HG02973 (cell line): ENCODE data around the gene BTBD10.
"Not testable (repeated sequence)": the region's sequence is repeated elsewhere in the genome, so short reads cannot be mapped to it uniquely, and the experiment has no call there.

Experiments used
- ATAC-seq: cut with Tn5 transposase; IDR thresholded peaks from one replicate; pipeline ENCODE4 v1.9.1; 2021; ENCODE audit warnings: moderate library complexity; ENCODE audit not compliant: unreplicated experiment

The BTBD10 gene

DNA sequence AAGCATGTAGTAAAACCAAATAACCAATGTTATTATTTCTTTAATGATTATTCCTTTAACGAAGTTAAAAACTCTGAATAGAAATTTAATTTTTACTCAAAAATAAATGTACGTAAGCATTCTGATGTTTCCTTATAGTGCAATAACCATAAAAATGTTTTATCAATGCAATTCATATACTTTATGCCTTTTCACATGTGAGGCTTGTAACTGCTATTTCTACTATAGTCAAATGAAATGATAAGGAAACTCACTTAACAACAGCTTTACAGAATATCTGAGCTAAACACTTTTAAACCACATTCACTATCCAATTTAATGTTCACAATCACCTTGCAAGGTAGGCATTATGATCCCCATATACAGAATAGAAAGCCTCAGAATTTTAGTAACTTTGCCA is 17.4 kb downstream of the BTBD10 start:
- no peak for ATAC-seq

DNA sequence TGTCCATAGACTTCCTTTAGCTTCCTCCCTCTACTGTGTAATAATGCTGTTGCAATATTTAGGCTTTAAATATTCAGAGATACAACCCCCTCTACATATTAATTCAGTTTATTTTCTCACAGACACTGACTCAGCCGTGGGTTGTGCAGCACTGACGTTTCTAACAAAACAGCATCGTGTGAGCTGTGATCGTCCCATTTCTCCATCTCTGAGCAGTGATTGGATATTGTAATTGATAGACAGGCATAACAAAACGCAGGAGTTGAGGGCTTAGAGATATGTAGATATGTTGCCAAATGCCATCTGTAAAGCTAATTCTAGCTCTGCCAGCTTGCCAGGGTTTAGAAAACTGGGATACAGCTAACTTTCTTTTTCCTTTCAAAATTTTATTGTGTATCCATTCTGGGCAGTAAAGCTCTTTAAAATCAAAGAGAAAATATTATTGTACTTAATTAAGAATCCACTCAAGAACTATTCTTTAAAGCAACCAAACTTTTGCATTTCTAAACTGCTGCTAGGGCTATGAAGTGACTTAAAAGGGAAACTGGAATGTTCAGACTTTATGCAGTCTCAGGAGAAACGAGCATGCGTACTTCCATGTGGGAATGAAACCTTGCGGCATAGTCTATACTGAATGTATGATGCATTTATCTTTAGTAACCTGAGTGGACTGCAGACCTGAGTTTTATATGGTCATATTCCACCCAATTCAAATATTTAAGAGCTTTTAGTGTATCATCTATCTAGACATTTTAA is 22.7 kb downstream of the BTBD10 start:
- no peak for ATAC-seq

DNA sequence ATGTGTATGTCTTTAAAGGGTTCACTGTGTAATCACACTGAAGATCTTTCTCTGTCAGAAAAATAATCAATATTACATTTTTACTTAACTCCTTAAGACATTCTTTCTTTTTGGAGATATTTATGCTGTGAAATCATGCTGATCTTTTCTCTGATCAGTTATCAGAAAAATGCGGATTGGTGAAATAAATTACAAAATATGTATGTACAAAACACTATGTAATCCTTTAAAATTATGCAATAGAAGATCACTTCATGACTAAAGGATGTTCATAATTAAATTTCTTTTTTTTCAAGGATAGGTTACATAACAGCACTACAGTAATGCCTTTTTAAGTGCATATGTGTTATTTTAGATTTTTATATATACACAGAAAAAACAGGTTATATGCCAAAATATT is 24.7 kb downstream of the BTBD10 start:
- ATAC-seq = no peak

DNA sequence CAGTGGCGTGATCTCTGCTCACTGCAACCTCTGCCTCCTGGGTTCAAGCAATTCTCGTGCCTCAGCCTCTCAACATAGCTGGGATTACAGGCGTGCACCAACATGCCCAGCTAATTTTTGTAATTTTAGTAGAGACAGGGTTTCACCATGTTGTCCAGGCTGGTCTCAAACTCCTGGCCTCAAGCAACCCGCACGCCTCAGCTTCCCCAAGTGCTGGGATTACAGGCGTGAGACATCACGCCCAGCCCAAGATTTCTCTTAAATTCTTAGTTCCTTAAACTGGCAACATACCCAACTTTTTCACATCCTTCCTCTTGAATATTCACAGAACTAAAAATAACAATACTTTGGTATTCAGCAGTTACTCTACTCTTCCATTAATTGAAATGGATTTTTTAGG is 26.2 kb downstream of the BTBD10 start:
- not testable (repeated sequence) for ATAC-seq

DNA sequence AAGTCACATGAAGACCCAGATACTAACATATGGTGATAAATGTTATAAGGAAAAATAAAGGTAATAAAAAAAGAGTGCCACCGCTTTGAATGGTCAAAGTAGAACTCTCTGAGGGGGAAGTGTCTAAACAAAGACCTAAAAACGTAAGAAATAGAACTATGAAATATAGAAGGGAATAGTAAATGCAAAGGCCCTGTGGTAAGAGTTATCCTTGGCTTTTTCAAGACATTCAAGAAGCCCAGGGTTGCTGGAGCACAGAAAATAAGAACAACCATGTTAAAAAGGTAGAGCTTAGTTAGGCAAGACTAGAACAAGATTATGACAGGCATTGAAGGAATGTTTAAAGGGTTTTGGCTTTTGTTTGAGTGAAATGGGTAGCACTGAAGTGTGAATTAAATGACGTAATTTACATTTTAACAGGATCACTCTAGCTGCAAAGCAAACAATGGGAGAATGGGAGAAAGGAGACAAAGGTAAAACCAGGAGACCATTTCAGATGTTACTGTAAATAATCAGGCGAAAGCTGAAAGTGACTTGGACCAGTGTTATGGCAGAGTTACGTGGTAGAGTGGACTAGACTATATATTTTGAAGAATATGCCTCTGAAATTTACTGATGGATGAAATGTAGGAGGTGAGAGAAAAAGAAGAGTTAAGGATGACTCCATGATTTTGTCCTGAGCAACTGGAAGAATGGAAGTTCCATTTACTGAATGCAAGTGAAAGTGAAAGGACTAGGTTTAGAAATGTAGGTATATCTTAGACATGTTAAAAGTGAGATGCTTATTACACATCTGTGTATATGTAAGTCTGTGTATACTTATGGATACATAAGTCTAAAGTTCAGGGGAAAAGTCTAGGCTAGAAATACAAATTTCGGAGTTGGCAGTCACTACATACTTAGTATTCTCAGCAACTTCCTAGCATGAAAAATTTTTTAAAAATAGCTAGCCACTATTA is 28.5 kb downstream of the BTBD10 start:
- ATAC-seq = no peak

DNA sequence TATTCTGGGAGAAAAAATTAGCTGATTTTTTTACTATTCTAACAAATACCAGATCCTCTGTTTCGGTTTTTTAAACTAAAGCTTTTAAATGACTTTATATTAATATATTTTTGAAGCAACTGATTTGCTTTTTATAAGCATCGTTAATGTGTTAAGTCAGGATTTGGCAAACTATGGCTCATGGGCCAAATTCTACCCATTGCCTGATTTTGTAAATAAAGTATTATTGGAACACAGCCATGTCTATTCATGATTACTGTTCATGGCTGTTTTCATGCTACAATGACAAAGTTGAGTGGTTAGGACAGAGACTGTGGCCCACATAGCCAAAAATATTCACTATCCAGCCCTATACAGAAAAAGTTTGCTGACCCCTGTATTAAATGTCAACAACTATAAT is 29.6 kb downstream of the BTBD10 start:
- no peak for ATAC-seq

DNA sequence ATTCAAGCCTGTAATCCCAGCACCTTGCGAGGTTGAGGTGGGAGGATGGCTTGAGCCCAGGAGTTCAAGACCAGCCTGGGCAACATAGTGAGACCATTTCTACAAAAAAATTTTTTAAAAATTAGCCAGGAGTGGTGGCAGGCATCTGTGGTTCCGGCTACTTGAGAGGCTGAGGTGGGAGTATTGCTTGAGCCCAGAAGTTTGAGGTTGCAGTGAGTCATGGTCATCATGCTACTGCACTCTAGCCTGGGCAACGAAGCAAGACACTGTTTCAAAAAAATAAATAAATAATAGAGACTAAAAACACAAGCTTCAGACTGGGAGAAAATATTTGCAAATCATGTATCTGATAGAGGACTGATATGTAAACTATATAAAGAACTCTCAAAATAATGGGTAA is 33.2 kb downstream of the BTBD10 start:
- no peak for ATAC-seq

DNA sequence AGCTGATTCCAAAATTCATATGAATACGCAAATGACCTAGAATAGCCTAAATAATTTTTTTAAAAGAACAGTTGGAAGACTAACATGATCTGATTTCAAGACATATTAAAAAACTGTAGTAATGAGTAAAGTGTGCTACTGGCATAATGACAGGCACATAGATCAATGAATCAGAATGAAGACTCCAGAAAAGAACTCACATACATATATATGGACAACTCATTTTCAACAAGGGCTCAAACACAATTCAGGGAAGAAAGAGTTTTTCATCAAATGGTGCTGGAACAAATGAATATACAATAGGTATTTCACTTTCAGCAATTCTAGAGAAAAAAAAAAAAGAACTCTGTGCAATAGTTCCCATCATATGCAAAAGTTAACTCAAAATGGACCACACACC is 33.7 kb downstream of the BTBD10 start:
- no peak for ATAC-seq

DNA sequence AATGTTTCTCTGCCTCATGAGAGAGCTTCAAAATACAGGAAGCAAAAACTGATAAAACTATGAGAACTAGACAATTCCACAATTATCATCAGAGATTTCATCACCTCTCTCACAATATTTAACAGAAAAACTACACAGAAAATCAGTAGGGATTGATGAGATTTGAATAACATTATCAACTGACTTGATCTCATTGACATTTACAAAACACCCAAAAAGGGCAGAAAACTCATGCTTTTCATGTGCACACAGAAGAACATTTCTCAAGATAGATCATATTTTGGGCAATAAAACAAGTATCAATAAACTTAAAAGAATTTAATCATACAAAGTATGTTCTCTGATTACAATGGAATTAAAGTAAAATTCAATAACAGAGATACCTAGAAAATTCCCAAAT is 35.6 kb downstream of the BTBD10 start:
- no peak for ATAC-seq

DNA sequence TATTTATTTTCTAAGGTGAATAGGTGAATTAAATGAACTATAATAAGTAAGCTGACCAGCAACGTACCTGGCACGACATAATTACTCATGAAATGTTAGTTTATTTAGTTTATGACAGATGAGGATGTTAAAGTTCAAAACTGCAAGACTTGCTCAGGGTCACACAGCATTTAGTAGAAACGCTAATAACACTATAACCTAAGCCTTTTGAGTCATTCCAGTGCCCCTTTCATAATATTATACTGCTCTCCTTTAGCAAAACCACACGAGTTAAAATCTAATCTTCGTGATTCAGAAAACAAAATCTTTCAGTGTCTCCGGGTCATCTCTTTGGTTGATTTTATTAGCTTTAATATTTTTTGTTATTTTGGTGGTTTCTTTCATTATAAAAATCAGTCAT is 39.6 kb downstream of the BTBD10 start:
- ATAC-seq = no peak

DNA sequence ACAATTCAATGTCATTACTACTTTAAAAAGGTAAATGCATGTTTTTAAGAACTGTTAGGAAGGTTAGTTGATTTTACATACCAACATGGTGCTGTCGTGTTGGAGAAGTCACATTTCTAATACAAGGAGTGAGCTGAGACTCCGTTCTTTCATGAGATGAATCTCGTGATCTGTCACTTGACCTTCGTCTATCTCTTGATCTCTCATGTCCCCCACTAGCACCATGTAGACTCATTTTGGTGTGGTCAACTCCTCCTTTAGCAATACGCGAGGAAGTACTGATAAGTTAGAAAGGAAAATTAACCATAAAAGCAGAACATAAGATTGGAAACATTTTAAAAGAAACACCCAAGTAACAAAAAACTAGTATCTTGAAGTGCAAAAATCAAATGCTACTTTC is 41.5 kb downstream of the BTBD10 start:
- ATAC-seq = no peak

DNA sequence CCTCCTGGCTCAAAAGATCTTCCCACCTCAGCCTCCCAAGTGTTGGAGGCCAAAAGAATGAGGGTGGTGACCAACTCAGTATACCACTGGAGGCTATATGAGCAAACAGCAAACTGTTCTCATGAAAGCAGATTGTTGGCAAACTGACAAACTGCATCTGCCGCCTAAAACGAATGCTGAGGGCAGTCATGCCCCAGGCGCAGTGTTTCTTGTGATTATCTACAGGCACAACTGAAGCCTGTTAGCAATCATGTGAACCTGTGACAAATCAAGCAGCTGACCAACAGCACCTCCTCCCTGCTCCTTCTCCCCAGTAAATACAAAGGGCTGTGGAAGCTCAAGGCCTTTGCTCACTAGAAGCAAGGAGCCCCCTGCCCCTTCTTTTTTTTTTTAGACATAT is 47.8 kb downstream of the BTBD10 start:
- no peak for ATAC-seq

DNA sequence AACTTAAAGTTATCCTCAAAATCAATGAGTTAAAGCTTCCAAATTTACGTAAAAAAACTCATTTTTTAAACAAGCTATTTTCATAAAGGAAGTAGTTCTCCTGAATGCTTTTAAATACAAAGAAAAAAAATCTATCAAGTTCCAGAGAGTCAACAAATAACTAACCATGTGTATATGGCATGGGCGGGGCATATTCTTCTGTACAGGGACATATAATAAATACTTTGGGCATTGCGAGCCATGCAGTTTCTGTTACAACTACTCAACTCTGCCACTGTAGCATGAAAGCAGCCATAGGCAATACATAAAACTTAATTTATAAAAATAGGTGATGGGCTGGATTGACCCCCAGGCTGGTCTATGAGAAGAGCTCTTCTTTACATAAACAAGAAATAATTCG is 57.8 kb downstream of the BTBD10 start:
- ATAC-seq = no peak

DNA sequence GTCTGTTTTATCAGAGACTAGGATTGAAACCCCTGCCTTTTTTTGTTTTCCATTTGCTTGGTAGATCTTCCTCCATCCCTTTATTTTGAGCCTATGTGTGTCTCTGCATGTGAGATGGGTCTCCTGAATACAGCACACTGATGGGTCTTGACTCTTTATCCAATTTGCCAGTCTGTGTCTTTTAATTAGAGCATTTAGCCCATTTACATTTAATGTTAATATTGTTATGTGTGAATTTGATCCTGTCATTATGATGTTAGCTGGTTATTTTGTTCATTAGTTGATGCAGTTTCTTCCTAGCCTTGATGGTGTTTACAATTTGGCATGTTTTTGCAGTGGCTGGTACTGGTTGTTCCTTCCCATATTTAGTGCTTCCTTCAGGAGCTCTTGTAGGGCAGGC is 64.7 kb downstream of the BTBD10 start:
- not testable (repeated sequence) for ATAC-seq

DNA sequence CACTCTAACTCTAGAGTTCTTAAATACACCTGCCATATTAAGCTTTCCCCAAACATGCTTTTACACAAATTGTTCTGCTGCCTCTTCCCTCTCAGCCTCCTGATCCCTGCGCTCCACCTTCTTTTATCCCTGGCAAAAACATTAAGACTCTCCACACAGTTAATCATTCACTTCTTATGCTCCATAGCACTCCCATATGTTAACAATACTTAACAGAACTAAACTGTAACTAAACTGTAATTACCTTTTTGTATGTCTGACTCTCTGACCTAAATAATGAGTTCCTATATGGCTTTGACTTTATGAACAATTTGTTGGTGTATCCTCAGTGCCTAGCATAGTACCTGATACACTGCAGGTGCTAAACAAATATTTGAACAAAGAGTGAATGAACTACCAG is 71.8 kb downstream of the BTBD10 start:
- ATAC-seq = no peak

DNA sequence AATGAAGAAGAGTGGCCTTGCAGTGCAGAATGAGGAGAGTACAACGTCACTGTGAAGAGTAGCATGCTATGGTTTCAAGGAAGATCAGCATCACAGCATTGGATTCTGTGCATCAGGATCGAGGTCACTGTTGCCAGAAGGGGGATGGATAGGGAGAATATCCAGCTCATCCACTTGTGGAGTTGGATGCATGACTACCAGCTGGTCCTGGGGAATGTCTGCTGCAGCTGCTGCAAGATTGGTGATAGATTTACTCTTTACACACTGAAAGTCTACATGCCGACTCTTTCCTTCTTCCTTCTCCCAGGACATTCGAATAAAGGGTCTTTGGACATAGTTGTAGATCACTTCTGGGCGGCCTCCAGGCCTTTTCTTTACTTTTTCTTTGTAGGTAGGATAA is 74.3 kb downstream of the BTBD10 start:
- ATAC-seq = no peak

DNA sequence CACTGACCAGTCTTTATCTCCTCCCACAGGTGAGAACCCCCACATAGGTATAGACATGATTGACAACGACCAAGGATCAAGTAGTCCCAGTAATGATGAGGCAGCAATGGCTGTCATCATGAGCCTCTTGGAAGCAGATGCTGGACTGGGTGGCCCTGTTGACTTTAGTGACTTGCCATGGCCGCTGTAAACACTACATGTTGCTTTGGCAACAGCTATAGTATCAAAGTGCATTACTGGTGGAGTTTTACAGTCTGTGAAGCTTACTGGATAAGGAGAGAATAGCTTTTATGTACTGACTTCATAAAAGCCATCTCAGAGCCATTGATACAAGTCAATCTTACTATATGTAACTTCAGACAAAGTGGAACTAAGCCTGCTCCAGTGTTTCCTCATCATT is 76.5 kb downstream of the BTBD10 start:
- no peak for ATAC-seq

DNA sequence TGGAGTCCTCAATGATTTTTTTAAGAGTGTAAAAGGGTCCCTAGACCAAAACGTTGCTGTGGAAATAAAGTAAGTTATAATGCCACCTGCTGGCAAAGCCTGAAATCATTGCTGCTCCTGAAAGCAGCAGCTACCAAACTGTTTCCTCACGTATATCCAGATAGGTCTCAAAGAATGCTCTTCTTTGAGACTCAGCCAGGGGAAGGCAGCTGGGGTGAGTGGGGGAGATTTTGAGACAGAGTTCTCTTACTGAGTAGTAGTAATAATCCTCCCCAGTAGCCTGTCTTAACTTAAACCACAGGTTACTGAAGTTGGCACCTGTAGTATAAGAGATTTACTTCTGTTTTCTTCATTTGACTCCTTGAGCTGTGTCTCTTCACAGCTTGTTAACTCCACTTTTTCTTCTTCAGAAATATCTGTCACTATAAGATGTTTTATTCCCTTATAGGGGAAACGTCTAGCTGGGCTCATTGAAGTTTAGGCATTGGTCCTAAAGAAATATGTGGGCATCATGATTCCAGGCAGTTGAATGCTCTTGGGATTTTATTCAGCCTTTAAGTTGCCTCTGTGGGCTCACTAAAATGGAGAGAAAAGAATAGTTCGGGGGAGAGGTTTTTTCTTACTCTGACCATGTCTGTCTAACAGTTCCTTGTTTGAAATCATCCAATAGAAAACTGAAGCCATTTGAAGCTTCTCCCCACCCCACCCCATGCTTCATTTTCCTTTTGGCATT is 77.9 kb downstream of the BTBD10 start:
- peak; percentile 67 for ATAC-seq

DNA sequence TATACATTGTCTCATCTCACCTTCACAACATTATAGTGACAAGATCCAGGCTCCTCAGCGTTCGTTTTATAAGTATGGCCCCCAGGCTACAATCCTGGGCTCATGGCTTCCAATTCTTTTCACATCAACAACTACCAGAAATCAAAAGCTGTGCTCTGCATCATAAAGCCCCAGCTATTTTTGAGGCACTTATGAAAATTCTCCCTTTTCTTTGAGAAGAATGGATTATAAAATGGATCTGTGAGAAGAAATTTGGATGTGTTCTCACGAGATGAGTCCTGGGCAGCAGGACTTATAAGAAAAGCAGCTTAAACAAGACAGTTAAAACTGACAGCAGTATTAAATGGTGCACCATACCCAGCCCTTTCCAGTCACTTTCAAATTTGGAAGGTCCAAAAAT is 80.3 kb downstream of the BTBD10 start:
- no peak for ATAC-seq

DNA sequence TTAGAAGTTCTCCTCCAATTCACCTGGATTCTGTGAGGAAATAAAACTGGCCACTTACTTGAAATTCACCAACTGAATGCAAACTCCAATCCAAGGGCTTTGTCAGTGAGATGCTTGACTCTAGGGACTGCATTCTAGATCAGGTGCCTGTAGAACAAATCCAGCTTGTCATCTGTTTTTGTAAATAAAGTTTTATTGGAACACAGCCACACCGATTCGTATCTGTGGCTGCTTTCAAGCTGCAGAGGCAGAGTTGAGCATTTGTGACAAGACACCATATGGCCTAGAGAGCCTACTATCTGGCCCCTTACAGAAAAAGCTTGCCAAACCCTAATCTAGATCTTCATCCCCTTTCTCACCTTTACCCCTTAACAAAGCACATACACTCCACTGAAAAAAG is 82.3 kb downstream of the BTBD10 start:
- ATAC-seq = no peak

DNA sequence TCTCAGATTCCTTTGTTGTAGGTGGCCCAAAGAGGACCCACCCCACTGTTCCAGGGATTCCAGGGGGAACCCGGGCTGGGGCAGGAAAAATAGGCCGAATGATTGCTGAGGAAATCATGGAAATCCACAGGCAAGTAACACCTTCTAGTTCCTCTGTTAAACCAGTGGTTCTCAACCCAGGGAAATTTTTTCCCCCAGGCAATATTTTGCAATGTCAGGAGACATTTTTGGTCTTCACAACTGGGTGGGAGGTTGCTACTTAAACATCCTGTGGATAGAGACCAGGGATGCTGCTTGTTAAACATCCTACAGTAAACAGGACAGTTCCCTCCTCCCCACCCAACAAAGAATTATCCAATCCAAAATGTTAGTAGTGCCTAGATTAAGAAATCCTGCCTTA is 84.7 kb downstream of the BTBD10 start:
- ATAC-seq = no peak

DNA sequence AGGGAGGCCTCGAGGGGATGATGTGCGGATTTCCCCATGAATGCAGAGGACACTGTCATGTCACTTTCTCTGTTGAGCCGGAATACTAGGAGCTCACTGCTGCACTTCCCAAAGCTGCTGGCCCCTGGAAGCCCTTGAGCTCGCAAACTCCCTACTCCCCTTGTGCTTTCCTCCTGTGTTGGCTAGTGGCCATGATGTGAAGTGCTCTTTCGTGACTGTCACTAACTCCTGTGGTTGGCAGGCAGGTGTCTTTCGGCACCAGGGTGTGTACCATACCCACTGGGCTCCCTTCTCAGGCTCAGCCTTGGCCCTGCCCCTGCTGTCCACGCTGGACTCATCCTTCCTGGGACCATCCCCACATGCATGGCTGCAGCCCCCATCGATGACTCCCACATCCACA is 86.2 kb downstream of the BTBD10 start:
- no peak for ATAC-seq
